IPS-18a (cell line): ENCODE results near the gene MZT2A.
"Not testable (repeated sequence)": the region's sequence is repeated elsewhere in the genome, so short reads cannot be mapped to it uniquely, and the experiment has no call there.

ENCODE experiments used
- H3K27ac ChIP-seq: one replicate; pipeline ENCODE4 v1.5.1; 2013; ENCODE audit warnings: low read length
- H3K27me3 ChIP-seq: one replicate; pipeline ENCODE4 v1.6.1; 2013; ENCODE audit warnings: mild to moderate bottlenecking, low read length; ENCODE audit not compliant: control insufficient read depth, insufficient read depth
- H3K36me3 ChIP-seq: one replicate; pipeline ENCODE4 v1.6.1; 2013; ENCODE audit warnings: low read depth, low read length; ENCODE audit not compliant: control insufficient read depth
- H3K4me1 ChIP-seq: one replicate; pipeline ENCODE4 v1.6.1; 2013; ENCODE audit warnings: low read depth, low read length; ENCODE audit not compliant: control insufficient read depth
- H3K4me3 ChIP-seq: one replicate; pipeline ENCODE4 v1.5.1; 2013; ENCODE audit warnings: low read length
- H3K9ac ChIP-seq: one replicate; pipeline ENCODE4 v1.6.1; 2013; ENCODE audit warnings: mild to moderate bottlenecking, low read length, moderate library complexity
- H3K9me3 ChIP-seq: one replicate; pipeline ENCODE4 v1.6.1; 2013; ENCODE audit warnings: low read depth, low read length; ENCODE audit not compliant: control insufficient read depth

The MZT2A gene

GRCh38 chr2:131517856-131518255 lies 25.7 kb upstream of the MZT2A start:
- not testable (repeated sequence) for H3K4me3 ChIP-seq, H3K9ac ChIP-seq, H3K27me3 ChIP-seq, H3K9me3 ChIP-seq, H3K4me1 ChIP-seq, H3K27ac ChIP-seq
- peaks cover 20% of the 10 kb centered on the region for H3K36me3 ChIP-seq

- Histone ChIP-seq H3K36me3 (peaks cover 21% of the 10 kb centered on the region), H3K4me1 (no peaks in the 10 kb centered on the region), H3K4me3 (no peak overlapping the region), H3K27ac (no peak overlapping the region), H3K9me3 (no peaks in the 10 kb centered on the region), H3K9ac (no peak overlapping the region), H3K27me3 (no peaks in the 10 kb centered on the region)
Observed at GRCh38 chr2:131517106-131517831, 25.1 kb upstream of the MZT2A start.

GRCh38 chr2:131516621-131517020 lies 24.4 kb upstream of the MZT2A start:
- H3K27ac ChIP-seq, H3K4me3 ChIP-seq, H3K9me3 ChIP-seq, H3K9ac ChIP-seq, H3K4me1 ChIP-seq, H3K27me3 ChIP-seq: not testable (repeated sequence)
- peaks cover 21% of the 10 kb centered on the region for H3K36me3 ChIP-seq

- Histone ChIP-seq H3K9ac (no peak overlapping the region), H3K4me1 (no peaks in the 10 kb centered on the region), H3K27ac (no peak overlapping the region), H3K9me3 (no peaks in the 10 kb centered on the region), H3K27me3 (no peaks in the 10 kb centered on the region), H3K36me3 (peaks cover 21% of the 10 kb centered on the region), H3K4me3 (no peak overlapping the region)
Observed at GRCh38 chr2:131516011-131516410, 23.8 kb upstream of the MZT2A start.

- not testable (repeated sequence) for H3K4me1 ChIP-seq, H3K27ac ChIP-seq, H3K4me3 ChIP-seq, H3K9me3 ChIP-seq, H3K9ac ChIP-seq, H3K27me3 ChIP-seq
- peaks cover 15% of the 10 kb centered on the region for H3K36me3 ChIP-seq
Observed at GRCh38 chr2:131515235-131515634, 23.0 kb upstream of the MZT2A start.

- not testable (repeated sequence) for H3K4me3 ChIP-seq, H3K9me3 ChIP-seq, H3K27ac ChIP-seq, H3K27me3 ChIP-seq, H3K4me1 ChIP-seq, H3K9ac ChIP-seq
- H3K36me3 ChIP-seq, result peaks cover 15% of the 10 kb centered on the region
Observed at GRCh38 chr2:131514408-131515166, 22.4 kb upstream of the MZT2A start.

GRCh38 chr2:131511969-131512870 lies 20.0 kb upstream of the MZT2A start:
- not testable (repeated sequence) for H3K9ac ChIP-seq, H3K4me1 ChIP-seq, H3K4me3 ChIP-seq, H3K27ac ChIP-seq, H3K27me3 ChIP-seq, H3K9me3 ChIP-seq
- peaks cover 23% of the 10 kb centered on the region for H3K36me3 ChIP-seq

GRCh38 chr2:131511291-131511968 lies 19.2 kb upstream of the MZT2A start:
- not testable (repeated sequence) for H3K9ac ChIP-seq, H3K9me3 ChIP-seq, H3K4me3 ChIP-seq, H3K27me3 ChIP-seq, H3K27ac ChIP-seq, H3K4me1 ChIP-seq
- peaks cover 31% of the 10 kb centered on the region for H3K36me3 ChIP-seq

- no peaks in the 10 kb centered on the region for H3K4me1 ChIP-seq
- no peak overlapping the region for H3K27ac ChIP-seq
- no peaks in the 10 kb centered on the region for H3K9me3 ChIP-seq
- peaks cover 45% of the 10 kb centered on the region for H3K36me3 ChIP-seq
- H3K9ac ChIP-seq, result no peak overlapping the region
- no peak overlapping the region for H3K4me3 ChIP-seq
- H3K27me3 ChIP-seq, result no peaks in the 10 kb centered on the region
Observed at GRCh38 chr2:131509615-131510014, 17.4 kb upstream of the MZT2A start.

- H3K27me3 ChIP-seq, H3K4me3 ChIP-seq, H3K9ac ChIP-seq, H3K9me3 ChIP-seq, H3K4me1 ChIP-seq, H3K27ac ChIP-seq: not testable (repeated sequence)
- H3K36me3 ChIP-seq, result peaks cover 68% of the 10 kb centered on the region
Observed at GRCh38 chr2:131504082-131504750, 12.0 kb upstream of the MZT2A start.

- not testable (repeated sequence) for H3K27me3 ChIP-seq, H3K9ac ChIP-seq, H3K9me3 ChIP-seq, H3K27ac ChIP-seq, H3K4me1 ChIP-seq, H3K4me3 ChIP-seq
- peaks cover 67% of the 10 kb centered on the region for H3K36me3 ChIP-seq
Observed at GRCh38 chr2:131503587-131503986, 11.4 kb upstream of the MZT2A start.
